HFFc6 (cell line): ENCODE results near the gene DNAJC18. TPM values are rescaled to one million over a fixed set of nuclear protein-coding genes. Genes with fewer than 3 reads are reported as not detected.
"Not testable (repeated sequence)": the region's sequence is repeated elsewhere in the genome, so short reads cannot be mapped to it uniquely, and the experiment has no call there.

Experiments
- DNase-seq: peaks from one replicate; pipeline ENCODE4 v3.0.0-alpha.2; 2018
- H3K27ac Mint-ChIP-seq: 2 replicates; pipeline ENCODE4 v1.8.0; 2020; ENCODE audit warnings: mild to moderate bottlenecking, mixed read lengths
- H3K27me3 Mint-ChIP-seq: 2 replicates; pipeline ENCODE4 v1.8.0; 2021; ENCODE audit warnings: mild to moderate bottlenecking, moderate library complexity, mixed read lengths; ENCODE audit not compliant: insufficient read depth
- H3K36me3 Mint-ChIP-seq: 2 replicates; pipeline ENCODE4 v1.8.0; 2021; ENCODE audit warnings: low read depth, mixed read lengths
- H3K4me1 Mint-ChIP-seq: 2 replicates; pipeline ENCODE4 v1.8.0; 2020; ENCODE audit warnings: low read depth, mixed read lengths
- H3K4me3 Mint-ChIP-seq: 2 replicates; pipeline ENCODE4 v1.8.0; 2020; ENCODE audit warnings: mild to moderate bottlenecking, moderate library complexity, mixed read lengths
- H3K9me3 Mint-ChIP-seq: 2 replicates; pipeline ENCODE4 v1.8.0; 2020; ENCODE audit warnings: mild to moderate bottlenecking, mixed read lengths
- total RNA-seq, 6 experiments: library from RNA; stranded (reverse); fragmentation: NEBNext Ultra II Directional; extraction: Animal tissue kit (Norgen Biotek cat#: 25700); gene quantifications; 2 replicates in 1 of 6; 3 replicates in 5 of 6; pipeline ENCODE4 v1.2.3, GENCODE V29; 2021
- TF ChIP-seq, protein P1 (sequence below): fragments of 200-600 bp; sonication (generic); IDR thresholded peaks from 2 replicates; pipeline ENCODE4 v1.5.0; 2021; ENCODE audit warnings: antibody characterized with exemption, mild to moderate bottlenecking

DNAJC18 gene
- total RNA-seq, 6 experiments from 2014 or later = 14.3 to 19.9 (median 18.2) TPM

DNA sequence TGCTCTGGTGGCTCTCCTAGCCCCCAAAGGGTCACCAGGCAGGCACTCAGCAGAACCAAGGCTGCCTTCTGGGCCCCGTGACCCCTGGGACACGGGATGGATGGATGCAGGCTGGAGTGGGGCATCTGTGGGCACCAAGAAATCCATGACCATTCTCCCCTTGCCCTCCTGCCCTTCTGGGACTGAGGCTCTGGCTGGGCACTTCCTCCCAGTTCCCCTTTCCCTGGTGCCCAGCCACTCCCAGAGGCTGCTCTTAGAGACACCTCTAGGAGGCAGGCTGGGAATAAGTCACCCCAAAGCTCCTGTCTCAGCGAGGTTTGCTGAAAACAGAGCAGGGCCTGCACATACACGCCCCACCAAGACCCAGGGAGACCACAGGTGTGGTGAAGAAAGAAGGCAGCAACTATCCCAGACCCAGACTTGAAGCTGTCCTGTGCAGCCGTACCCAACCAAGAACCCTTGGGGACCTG, 42.3 kb upstream of the DNAJC18 start:
- Mint-ChIP-seq H3K9me3 (no peaks in the 10 kb centered on the region), H3K27me3 (peaks cover 2% of the 10 kb centered on the region), H3K36me3 (peaks cover 12% of the 10 kb centered on the region), H3K4me1 (peaks cover 30% of the 10 kb centered on the region), H3K4me3 (peak overlapping the region; percentile 88), H3K27ac (peak overlapping the region; percentile 99)
- peak; percentile 53 for DNase-seq
- TF ChIP-seq, protein P1, sequence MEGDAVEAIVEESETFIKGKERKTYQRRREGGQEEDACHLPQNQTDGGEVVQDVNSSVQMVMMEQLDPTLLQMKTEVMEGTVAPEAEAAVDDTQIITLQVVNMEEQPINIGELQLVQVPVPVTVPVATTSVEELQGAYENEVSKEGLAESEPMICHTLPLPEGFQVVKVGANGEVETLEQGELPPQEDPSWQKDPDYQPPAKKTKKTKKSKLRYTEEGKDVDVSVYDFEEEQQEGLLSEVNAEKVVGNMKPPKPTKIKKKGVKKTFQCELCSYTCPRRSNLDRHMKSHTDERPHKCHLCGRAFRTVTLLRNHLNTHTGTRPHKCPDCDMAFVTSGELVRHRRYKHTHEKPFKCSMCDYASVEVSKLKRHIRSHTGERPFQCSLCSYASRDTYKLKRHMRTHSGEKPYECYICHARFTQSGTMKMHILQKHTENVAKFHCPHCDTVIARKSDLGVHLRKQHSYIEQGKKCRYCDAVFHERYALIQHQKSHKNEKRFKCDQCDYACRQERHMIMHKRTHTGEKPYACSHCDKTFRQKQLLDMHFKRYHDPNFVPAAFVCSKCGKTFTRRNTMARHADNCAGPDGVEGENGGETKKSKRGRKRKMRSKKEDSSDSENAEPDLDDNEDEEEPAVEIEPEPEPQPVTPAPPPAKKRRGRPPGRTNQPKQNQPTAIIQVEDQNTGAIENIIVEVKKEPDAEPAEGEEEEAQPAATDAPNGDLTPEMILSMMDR = peak; percentile 69

DNA sequence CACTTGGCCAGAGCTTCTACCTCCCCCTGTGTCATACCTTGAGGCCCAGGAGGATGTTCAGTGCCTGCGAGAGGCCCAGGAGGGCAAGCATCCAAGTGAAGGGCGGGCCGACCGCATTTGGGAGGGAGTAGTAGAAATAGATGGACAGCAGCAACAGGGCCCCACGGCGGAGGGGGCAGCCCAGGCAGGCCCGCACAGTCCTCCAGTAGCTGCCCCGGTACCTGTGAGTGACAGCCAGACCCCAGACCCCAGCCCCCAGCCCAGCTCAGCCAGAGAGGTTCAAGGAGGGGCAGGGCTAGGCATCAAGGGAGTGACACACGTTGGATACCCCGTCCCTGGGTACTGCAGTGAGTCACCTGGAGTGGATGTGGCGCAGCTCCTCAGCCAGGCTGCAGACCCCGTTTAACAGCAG, 41.8 kb upstream of the DNAJC18 start:
- Mint-ChIP-seq H3K36me3 (peaks cover 12% of the 10 kb centered on the region), H3K4me3 (peak overlapping the region; percentile 88), H3K9me3 (no peaks in the 10 kb centered on the region), H3K4me1 (peaks cover 30% of the 10 kb centered on the region), H3K27ac (peak overlapping the region; percentile 99), H3K27me3 (peaks cover 2% of the 10 kb centered on the region)
- no peak for DNase-seq
- TF ChIP-seq, protein P1 = no peak

DNA sequence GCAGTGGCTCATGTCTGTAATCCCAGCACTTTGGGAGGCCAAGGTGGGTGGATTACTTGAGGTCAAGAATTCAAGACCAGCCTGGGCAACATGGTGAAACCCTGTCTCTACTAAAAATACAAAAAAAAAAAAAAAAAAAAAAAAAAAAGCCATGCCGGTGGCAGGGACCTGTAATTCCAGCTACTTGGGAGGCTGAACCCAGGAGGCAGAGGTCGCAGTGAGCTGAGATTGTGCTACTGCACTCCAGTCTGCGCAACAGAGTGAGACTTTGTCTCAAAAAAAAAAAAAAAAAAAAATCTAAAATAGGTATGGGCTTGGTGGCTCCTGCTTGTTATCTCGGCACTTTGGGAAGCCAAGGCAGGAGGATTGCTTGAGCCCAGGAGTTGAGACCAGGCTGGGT, 40.4 kb upstream of the DNAJC18 start:
- H3K27ac Mint-ChIP-seq, H3K27me3 Mint-ChIP-seq, H3K9me3 Mint-ChIP-seq, H3K4me3 Mint-ChIP-seq, DNase-seq: not testable (repeated sequence)
- Mint-ChIP-seq H3K4me1 (peaks cover 35% of the 10 kb centered on the region), H3K36me3 (peaks cover 25% of the 10 kb centered on the region)

DNA sequence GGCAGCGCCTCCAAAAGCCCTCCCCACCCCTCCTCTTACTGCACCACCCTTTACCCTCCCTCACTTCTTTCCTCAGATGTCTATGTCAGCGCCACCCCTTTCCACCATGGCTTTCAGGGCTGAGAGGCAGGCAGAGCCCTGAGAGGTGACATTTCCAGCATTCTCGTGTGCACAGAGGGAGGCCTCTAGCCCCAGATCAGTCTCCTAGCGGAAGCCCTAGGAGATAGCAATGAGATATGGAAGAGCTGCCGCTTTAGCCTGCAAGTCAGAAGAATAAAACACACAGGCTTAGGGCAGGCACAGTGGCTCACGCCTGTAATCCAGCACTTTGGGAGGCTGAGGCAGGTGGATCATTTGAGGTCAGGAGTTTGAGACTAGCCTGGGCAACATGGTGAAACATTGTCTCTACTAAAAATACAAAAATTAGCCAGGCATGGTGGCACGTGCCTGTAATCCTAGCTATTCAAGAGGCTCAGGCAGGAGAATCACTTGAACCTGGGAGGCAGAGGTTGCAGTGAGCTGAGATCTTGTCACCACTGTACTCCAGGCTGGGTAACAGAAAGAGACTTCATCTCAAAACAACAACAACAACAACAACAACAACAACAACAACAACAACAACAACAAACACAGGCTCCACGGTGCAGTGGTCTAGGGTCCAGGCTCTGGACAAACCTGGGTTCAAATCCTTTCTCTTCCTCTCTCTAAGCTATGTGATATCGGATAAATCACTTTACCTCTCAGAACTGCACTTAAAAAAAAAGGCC, 39.5 kb upstream of the DNAJC18 start:
- H3K9me3 Mint-ChIP-seq, H3K27ac Mint-ChIP-seq, H3K4me3 Mint-ChIP-seq, H3K27me3 Mint-ChIP-seq, DNase-seq: not testable (repeated sequence)
- H3K4me1 Mint-ChIP-seq = peaks cover 40% of the 10 kb centered on the region
- peaks cover 25% of the 10 kb centered on the region for H3K36me3 Mint-ChIP-seq

DNA sequence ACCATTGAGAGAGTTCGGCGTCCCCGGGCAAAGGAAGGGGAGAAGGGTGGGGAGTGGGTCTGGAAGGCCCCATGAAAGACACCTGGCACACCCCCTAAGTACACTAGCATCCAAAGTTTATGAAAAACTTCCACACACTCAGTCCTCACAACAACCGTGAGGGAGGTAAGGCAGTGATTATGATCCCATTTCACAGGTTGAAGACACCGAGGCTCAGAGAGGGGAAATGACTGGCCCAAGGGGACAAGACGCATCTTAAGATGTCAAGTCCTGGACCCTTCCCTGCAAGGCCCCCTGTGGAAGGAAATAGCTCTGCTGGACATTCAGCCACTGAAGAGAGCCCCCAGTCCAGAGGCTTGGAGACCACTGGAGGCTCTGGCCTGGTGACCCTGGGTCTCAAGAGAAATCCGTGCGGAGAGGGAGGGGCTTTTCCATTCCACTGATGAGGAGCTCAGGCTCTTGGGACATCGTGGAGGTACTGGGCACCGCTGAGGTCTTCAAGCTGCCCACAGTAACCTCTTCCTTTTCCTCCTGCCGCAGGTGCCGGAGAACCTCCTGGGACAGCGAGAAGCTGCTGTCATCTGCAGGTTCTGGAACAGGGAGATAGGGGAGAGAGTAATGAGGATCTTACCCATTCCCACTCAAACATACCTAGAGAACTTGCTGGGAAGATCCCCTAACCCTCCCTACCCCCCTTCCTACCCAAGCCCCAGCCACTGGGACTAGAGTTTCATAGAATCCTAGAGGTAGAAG, 36.7 kb upstream of the DNAJC18 start:
- peaks cover 25% of the 10 kb centered on the region for H3K36me3 Mint-ChIP-seq
- peaks cover 35% of the 10 kb centered on the region for H3K4me1 Mint-ChIP-seq
- H3K9me3 Mint-ChIP-seq = no peaks in the 10 kb centered on the region
- no peak for DNase-seq
- TF ChIP-seq, protein P1 = no peak
- peaks cover 2% of the 10 kb centered on the region for H3K27me3 Mint-ChIP-seq
- no peak overlapping the region for H3K4me3 Mint-ChIP-seq
- H3K27ac Mint-ChIP-seq = peak overlapping the region; percentile 65; the same call in 1 of the 2 replicates

DNA sequence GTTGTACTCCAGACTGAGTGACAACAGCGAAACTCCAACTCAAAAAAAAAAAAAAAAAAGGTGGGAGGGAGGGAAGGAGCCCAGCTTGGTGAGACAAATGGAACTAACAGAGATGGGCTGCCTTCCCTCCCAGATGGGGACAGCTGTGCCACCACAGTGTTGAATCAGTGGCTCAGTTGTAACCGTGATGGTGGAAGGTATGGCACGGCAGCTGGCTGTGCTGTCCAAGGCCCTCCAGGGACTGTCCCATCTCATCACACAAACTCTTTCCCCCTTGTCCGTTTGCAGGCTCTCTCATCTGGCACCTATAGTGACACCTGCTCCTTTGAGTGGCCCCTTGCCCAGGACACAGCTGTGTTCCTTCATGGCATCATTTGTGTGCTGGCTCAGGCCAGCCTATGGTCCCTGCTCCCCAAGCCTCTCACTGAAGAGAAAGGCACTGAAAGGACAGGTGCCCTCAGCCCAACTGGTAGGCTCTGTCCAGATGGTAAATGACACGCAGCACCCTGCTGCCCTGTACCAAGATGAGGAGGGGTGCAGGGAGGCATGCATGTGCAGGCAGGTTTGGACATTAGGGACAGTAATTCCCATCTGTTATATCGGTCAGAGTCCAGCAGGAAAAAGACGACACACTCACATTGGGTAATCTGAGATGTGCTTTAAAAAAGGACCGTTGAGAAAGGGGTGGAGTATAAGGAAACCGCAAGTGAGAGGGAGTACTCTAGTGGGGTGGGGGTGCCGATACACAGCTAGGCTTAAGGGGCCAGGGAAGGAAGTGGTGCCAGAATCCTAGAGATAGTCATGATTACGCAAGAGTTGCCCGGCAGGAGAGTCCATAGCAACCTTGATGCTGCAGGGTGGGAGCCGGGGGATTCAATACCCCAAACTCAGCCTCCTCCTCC, 35.8 kb upstream of the DNAJC18 start:
- 0 out of 2 replicates have a peak overlapping the region, but pooled peaks have one; percentile 10 for H3K4me3 Mint-ChIP-seq
- H3K4me1 Mint-ChIP-seq = peaks cover 27% of the 10 kb centered on the region
- H3K27me3 Mint-ChIP-seq = peaks cover 2% of the 10 kb centered on the region
- TF ChIP-seq, protein P1 = no peak
- peak; percentile 43 for DNase-seq
- H3K27ac Mint-ChIP-seq = peak overlapping the region; percentile 65; the same call in 1 of the 2 replicates
- peaks cover 17% of the 10 kb centered on the region for H3K36me3 Mint-ChIP-seq
- no peaks in the 10 kb centered on the region for H3K9me3 Mint-ChIP-seq
